HG03139 (cell line): ENCODE data around the gene MAP9.
A peak's percentile ranks its signal among the peaks of the same experiment; 100 is the strongest.
"Not testable (repeated sequence)": the region's sequence is repeated elsewhere in the genome, so short reads cannot be mapped to it uniquely, and the experiment has no call there.

Experiments used
- ATAC-seq: cut with Tn5 transposase; IDR thresholded peaks from one replicate; pipeline ENCODE4 v1.9.1; 2021; ENCODE audit not compliant: unreplicated experiment

MAP9 gene

GRCh38 chr4:155353923-155354540, 22.7 kb downstream of the MAP9 start:
- ATAC-seq = peak; percentile 97

GRCh38 chr4:155342142-155342541, 34.6 kb downstream of the MAP9 start:
- ATAC-seq = no peak

- ATAC-seq = no peak
Observed at GRCh38 chr4:155339999-155340398, 36.8 kb downstream of the MAP9 start.

GRCh38 chr4:155339588-155339987, 37.2 kb downstream of the MAP9 start:
- no peak for ATAC-seq

GRCh38 chr4:155338196-155338595, 38.6 kb downstream of the MAP9 start:
- no peak for ATAC-seq

GRCh38 chr4:155336242-155336641, 40.5 kb downstream of the MAP9 start:
- ATAC-seq = no peak

GRCh38 chr4:155331478-155331877, 45.3 kb downstream of the MAP9 start:
- no peak for ATAC-seq

GRCh38 chr4:155322782-155323181, 54.0 kb downstream of the MAP9 start:
- ATAC-seq = no peak

GRCh38 chr4:155321006-155321405, 55.8 kb downstream of the MAP9 start:
- ATAC-seq = no peak

- no peak for ATAC-seq
Observed at GRCh38 chr4:155319516-155319915, 57.2 kb downstream of the MAP9 start.

GRCh38 chr4:155312027-155312426, 64.7 kb downstream of the MAP9 start:
- not testable (repeated sequence) for ATAC-seq

GRCh38 chr4:155307731-155308277, 69.0 kb downstream of the MAP9 start:
- no peak for ATAC-seq

- ATAC-seq = no peak
Observed at GRCh38 chr4:155305619-155306018, 71.1 kb downstream of the MAP9 start.

- ATAC-seq = no peak
Observed at GRCh38 chr4:155304375-155304774, 72.4 kb downstream of the MAP9 start.

- ATAC-seq = no peak
Observed at GRCh38 chr4:155299103-155299502, 77.7 kb downstream of the MAP9 start.
